HepG2 (cell line): ENCODE measurements around the gene NOC2L. TPM values are rescaled to one million over a fixed set of nuclear protein-coding genes. Genes with fewer than 3 reads are reported as not detected.

Experiments used
- ATAC-seq: fragments of 200-7000 bp; cut with Tn5 transposase; 3 replicates; pipeline ENCODE4 v1.9.1; 2020; ENCODE audit warnings: mild to moderate bottlenecking, moderate library complexity
- BruUV-seq: library from RNA; stranded (reverse); fragments of 400-500 nt; replicated peaks from 2 replicates; lab custom pipeline; 2021; lab: Mats Ljungman, UMichigan
- CTCF ChIA-PET: fragments of 300-600 bp; formaldehyde crosslinking; extraction: SDS; loops from one replicate; lab custom pipeline; 2021; ENCODE audit warnings: low total read pairs, inconsistent platforms, low intra/inter-chr PET ratio; lab: Yijun Ruan, JAX
- POLR2A ChIA-PET: fragments of 350-600 bp; sonication (Branson Sonifier 250); formaldehyde crosslinking; loops from one replicate; lab custom pipeline; 2020; ENCODE audit warnings: antibody characterized with exemption, inconsistent platforms; lab: Yijun Ruan, JAX
- DNase-seq: peaks from one replicate; pipeline ENCODE4 v3.0.0-alpha.2; 2015; ENCODE audit warnings: low spot score
- FAIRE-seq: peaks from 3 replicates; lab custom pipeline; 2011; peaks lifted over from hg19 to GRCh38; lab: Jason Lieb, UNC
- H2AFZ ChIP-seq: one replicate; pipeline ENCODE4 v1.6.1; 2011; ENCODE audit warnings: low read length, inconsistent platforms
- H3K27ac ChIP-seq: fragments of 300-600 bp; 3 replicates; pipeline ENCODE4 v1.8.0; 2011; ENCODE audit warnings: mixed run types, mild to moderate bottlenecking, mixed read lengths, low read length, inconsistent platforms; ENCODE audit not compliant: insufficient read depth; ENCODE audit errors: extremely low read length
- H3K27me3 ChIP-seq, 2 experiments: fragments of 200-600 bp in 1 of 2; 2 replicates in 1 of 2; 3 replicates in 1 of 2; pipeline versions ENCODE4 v1.6.0 to v1.8.0; 2011; ENCODE audit warnings: low read length in 2 of 2, mild to moderate bottlenecking in 2 of 2, moderate library complexity in 2 of 2, inconsistent platforms in 1 of 2; ENCODE audit not compliant: insufficient read depth in 2 of 2, control insufficient read depth in 1 of 2
- H3K36me3 ChIP-seq, 2 experiments: fragments of 200-600 bp in 1 of 2; replicated peaks in 1 of 2; 2 replicates in 1 of 2; 3 replicates in 1 of 2; pipeline versions ENCODE4 v1.5.1 to v1.8.0; 2011; ENCODE audit warnings: low read length in 2 of 2, inconsistent platforms in 1 of 2; ENCODE audit not compliant: insufficient read depth in 2 of 2, control insufficient read depth in 1 of 2
- H3K4me1 ChIP-seq: 2 replicates; pipeline ENCODE4 v1.5.1; 2012; ENCODE audit warnings: low read length, inconsistent platforms; ENCODE audit not compliant: insufficient read depth
- H3K4me2 ChIP-seq: 2 replicates; pipeline ENCODE4 v1.6.0; 2011; ENCODE audit warnings: low read depth, low read length, inconsistent platforms
- H3K4me3 ChIP-seq, 3 experiments: fragments of 200-600 bp in 1 of 3; sonication (generic), shearing (Covaris generic) in 1 of 3; replicated peaks in 1 of 3; 2 replicates each; pipeline ENCODE4 v1.5.1; 2011 to 2016; ENCODE audit warnings: low read length in 3 of 3, inconsistent platforms in 2 of 3, low read depth in 2 of 3, mild to moderate bottlenecking in 2 of 3, control low read depth in 1 of 3, mixed read lengths in 1 of 3; ENCODE audit not compliant: insufficient read depth in 1 of 3
- H3K79me2 ChIP-seq: one replicate; pipeline ENCODE4 v1.6.1; 2011; ENCODE audit warnings: low read length, inconsistent platforms; ENCODE audit not compliant: insufficient read depth
- H3K9ac ChIP-seq: 2 replicates; pipeline ENCODE4 v1.6.0; 2011; ENCODE audit warnings: mild to moderate bottlenecking, low read depth, low read length, inconsistent platforms; ENCODE audit not compliant: insufficient read depth
- H3K9me3 ChIP-seq: 2 replicates; pipeline ENCODE4 v1.5.1; 2012; ENCODE audit warnings: mild to moderate bottlenecking, low read length
- H4K20me1 ChIP-seq: 2 replicates; pipeline ENCODE4 v1.6.0; 2011; ENCODE audit warnings: inconsistent platforms, mild to moderate bottlenecking, low read length, moderate library complexity; ENCODE audit not compliant: insufficient read depth
- JDP2 ChIP-seq: sonication (generic); formaldehyde crosslinking; IDR thresholded peaks from 2 replicates; pipeline ENCODE4 v1.8.1; 2022; ENCODE audit warnings: missing genetic modification reagents, borderline replicate concordance
- MLLT10 ChIP-seq: sonication (generic); formaldehyde crosslinking; IDR thresholded peaks from 2 replicates; pipeline ENCODE4 v1.4.0; 2020; ENCODE audit warnings: missing genetic modification reagents
- SMC3 ChIP-seq: IDR thresholded peaks from 2 replicates; pipeline ENCODE4 v1.6.1; 2011; ENCODE audit warnings: low read length, improper control_type of control experiment
- SMYD3 ChIP-seq: sonication (generic); formaldehyde crosslinking; IDR thresholded peaks from 2 replicates; pipeline ENCODE4 v1.8.1; 2023; ENCODE audit warnings: mild to moderate bottlenecking, missing genetic modification reagents
- SP5 ChIP-seq: IDR thresholded peaks from 2 replicates; pipeline ENCODE4 v1.6.1; 2016; ENCODE audit warnings: low read depth, borderline replicate concordance
- STAG1 ChIP-seq: sonication (generic); formaldehyde crosslinking; IDR thresholded peaks from 2 replicates; pipeline ENCODE4 v1.4.0; 2020; ENCODE audit warnings: missing genetic modification reagents
- ZBTB49 ChIP-seq: sonication (generic); formaldehyde crosslinking; IDR thresholded peaks from 2 replicates; pipeline ENCODE4 v1.4.0; 2020; ENCODE audit warnings: missing genetic modification reagents, borderline replicate concordance
- ZNF232 ChIP-seq: sonication (generic); formaldehyde crosslinking; IDR thresholded peaks from 2 replicates; pipeline ENCODE4 v1.4.0; 2020; ENCODE audit warnings: missing genetic modification reagents, borderline replicate concordance
- ZNF33B ChIP-seq: sonication (generic); formaldehyde crosslinking; IDR thresholded peaks from 2 replicates; pipeline ENCODE4 v1.5.1; 2020; ENCODE audit warnings: mild to moderate bottlenecking, missing genetic modification reagents
- WGBS: methylation state at CpG from one replicate; pipeline ENCODE4 v1.1.6; 2017; ENCODE audit warnings: low lambda C conversion rate; 5-methylcytosine and 5-hydroxymethylcytosine counted together
- in situ Hi-C: cut with HindIII; loops from 2 replicates; pipeline ENCODE4 v1.10.0; 2017; ENCODE audit warnings: low pct_unique_long_range_greater_than_20kb; ENCODE audit not compliant: extremely low pct_ligation_motif_present
- intact Hi-C: fragments of 100-400 bp; cut with micrococcal nuclease; formaldehyde crosslinking; loops from one replicate; pipeline ENCODE4 v1.10.0; 2022; ENCODE audit not compliant: unreplicated experiment
- polyA plus RNA-seq, 8 experiments: library from polyadenylated mRNA; depleted of rRNA in 3 of 8; stranded (reverse) in 7 of 8; unstranded in 1 of 8; fragments of >200 nt; fragmentation: Illumina TruSeq in 4 of 8; extraction: Trizol in 4 of 8; gene quantifications; 2 replicates each; pipeline versions ENCODE4 v1.2.1 to v1.2.3, GENCODE V29; 2011 to 2016; ENCODE audit warnings: low read depth in 4 of 8, missing spikeins in 1 of 8, mixed read lengths in 1 of 8; ENCODE audit not compliant: insufficient read depth in 1 of 8
- total RNA-seq, 5 experiments: library from RNA; depleted of rRNA; stranded (reverse); fragments of >200 nt; fragmentation: Illumina TruSeq; extraction: Trizol; gene quantifications; 2 replicates each; pipeline ENCODE4 v1.2.3, GENCODE V29; 2016; ENCODE audit warnings: low read depth in 1 of 5
- TF ChIP-seq, protein P1 (sequence below): sonication (generic); formaldehyde crosslinking; IDR thresholded peaks from 2 replicates; pipeline ENCODE4 v1.5.0; 2020; ENCODE audit warnings: mild to moderate bottlenecking, missing genetic modification reagents, moderate library complexity

Gene NOC2L
- total and polyA plus RNA-seq, 2 of the 13 experiments (the other 11 are each of a cell fraction or from before 2014, with no cell fraction given), result 32.0 to 103 TPM

GRCh38 chr1:951364-951763, 7.7 kb downstream of the NOC2L start:
- 89% methylated on average over 6 of the region's 6 CpGs for WGBS
- peak; percentile 48 for ATAC-seq
- no peak for DNase-seq
- H3K27me3 ChIP-seq, result no peaks in the 10 kb centered on the region
- H4K20me1 ChIP-seq, result peaks cover 3% of the 10 kb centered on the region; the same call in 1 of the 2 replicates
- peaks cover 50 to 94% of the 10 kb centered on the region in 2 experiments for H3K36me3 ChIP-seq
- no peak overlapping the region for H2AFZ ChIP-seq
- no peak for FAIRE-seq
- TF ChIP-seq STAG1, result peak; percentile 19; the same call in 1 of the 2 replicates
- TF ChIP-seq SMYD3, result no peak
- TF ChIP-seq JDP2 (CRISPR knock-in tag), result no peak
- no peak for TF ChIP-seq ZNF232 (CRISPR knock-in tag)
- peak; percentile 15; the same call in 1 of the 2 replicates for TF ChIP-seq SMC3
- no peak for TF ChIP-seq ZNF33B
- TF ChIP-seq ZBTB49, result no peak
- TF ChIP-seq SP5 (CRISPR knock-in tag), result no peak
- TF ChIP-seq, protein P1, sequence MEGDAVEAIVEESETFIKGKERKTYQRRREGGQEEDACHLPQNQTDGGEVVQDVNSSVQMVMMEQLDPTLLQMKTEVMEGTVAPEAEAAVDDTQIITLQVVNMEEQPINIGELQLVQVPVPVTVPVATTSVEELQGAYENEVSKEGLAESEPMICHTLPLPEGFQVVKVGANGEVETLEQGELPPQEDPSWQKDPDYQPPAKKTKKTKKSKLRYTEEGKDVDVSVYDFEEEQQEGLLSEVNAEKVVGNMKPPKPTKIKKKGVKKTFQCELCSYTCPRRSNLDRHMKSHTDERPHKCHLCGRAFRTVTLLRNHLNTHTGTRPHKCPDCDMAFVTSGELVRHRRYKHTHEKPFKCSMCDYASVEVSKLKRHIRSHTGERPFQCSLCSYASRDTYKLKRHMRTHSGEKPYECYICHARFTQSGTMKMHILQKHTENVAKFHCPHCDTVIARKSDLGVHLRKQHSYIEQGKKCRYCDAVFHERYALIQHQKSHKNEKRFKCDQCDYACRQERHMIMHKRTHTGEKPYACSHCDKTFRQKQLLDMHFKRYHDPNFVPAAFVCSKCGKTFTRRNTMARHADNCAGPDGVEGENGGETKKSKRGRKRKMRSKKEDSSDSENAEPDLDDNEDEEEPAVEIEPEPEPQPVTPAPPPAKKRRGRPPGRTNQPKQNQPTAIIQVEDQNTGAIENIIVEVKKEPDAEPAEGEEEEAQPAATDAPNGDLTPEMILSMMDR (CRISPR knock-in tag), result peak; percentile 50
- TF ChIP-seq MLLT10, result no peak
- no peaks in the 10 kb centered on the region for H3K4me1 ChIP-seq
- H3K4me3 ChIP-seq, result no peak overlapping the region
- no TSS peak for BruUV-seq
- ChIA-PET CTCF (no interaction called here), POLR2A (no interaction called here)
- intact Hi-C loops, result no loop called here
- in situ Hi-C loops, result no loop called here
- no peak overlapping the region for H3K27ac ChIP-seq
- no peaks in the 10 kb centered on the region for H3K79me2 ChIP-seq
- H3K4me2 ChIP-seq, result no peak overlapping the region
- H3K9me3 ChIP-seq, result no peaks in the 10 kb centered on the region
- H3K9ac ChIP-seq, result no peak overlapping the region
